ENCODE results near the gene ATP7B. TPM values are rescaled to one million over a fixed set of nuclear protein-coding genes. Genes with fewer than 3 reads are reported as not detected.
"Not testable (repeated sequence)": the region's sequence is repeated elsewhere in the genome, so short reads cannot be mapped to it uniquely, and the experiment has no call there.

The ATP7B gene
- total and polyA plus RNA-seq, 2 experiments from 2014 or later: 2.2 to 12.8 TPM

GRCh38 chr13:51988988-51989618 lies 22.1 kb downstream of the ATP7B start (continued):
- no peak for TF ChIP-seq ZNF462 (CRISPR knock-in tag; IDR thresholded peaks at IDR 0.05)
- TF ChIP-seq ETS1 (IDR thresholded peaks at IDR 0.05): no peak
- no peak for TF ChIP-seq CREB1 (CRISPR knock-in tag; IDR thresholded peaks at IDR 0.05; ENCODE audit: low read depth)
- no peak for TF ChIP-seq POLR2AphosphoS5 (IDR thresholded peaks at IDR 0.05; ENCODE audit: low read depth)
- TF ChIP-seq EZH2 (IDR thresholded peaks at IDR 0.05; ENCODE audit: low read depth, unreplicated experiment): no peak
- no peak for TF ChIP-seq ZNF331 (CRISPR knock-in tag; IDR thresholded peaks at IDR 0.05; ENCODE audit: low read depth)
- no peak for TF ChIP-seq NANOG (IDR thresholded peaks at IDR 0.05; ENCODE audit: borderline replicate concordance)
- no peak for TF ChIP-seq ZNF114 (CRISPR knock-in tag; IDR thresholded peaks at IDR 0.05)

DNA sequence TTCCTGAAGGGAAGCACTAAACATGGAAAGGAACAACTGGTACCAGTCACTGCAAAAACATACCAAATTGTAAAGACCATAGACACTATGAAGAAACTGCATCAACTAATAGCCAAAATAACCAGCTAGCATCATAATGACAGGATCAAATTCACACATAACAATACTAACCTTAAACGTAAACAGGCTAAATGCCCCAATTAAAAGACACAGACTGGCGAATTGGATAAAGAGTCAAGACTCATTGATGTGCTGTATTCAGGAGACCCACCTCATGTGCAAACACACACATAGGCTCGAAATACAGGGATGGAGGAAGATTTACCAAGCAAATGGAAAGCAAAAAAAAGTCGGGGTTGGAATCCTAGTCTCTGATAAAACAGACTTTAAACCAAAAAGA lies 26.3 kb downstream of the ATP7B start:
- not testable (repeated sequence) for H3K4me3 ChIP-seq; H3K4me2 ChIP-seq; H3K27me3 ChIP-seq (ENCODE audit: insufficient read depth); H3K27me3 Mint-ChIP-seq (ENCODE audit: insufficient read depth, low read depth, poor library complexity); H2AFZ ChIP-seq; H3F3A ChIP-seq (replicated peaks; ENCODE audit: low read depth); H4K20me1 ChIP-seq (replicated peaks; ENCODE audit: insufficient read depth); H3K27ac ChIP-seq (ENCODE audit: low read depth); DNase-seq (ENCODE audit: low spot score); H3K27ac Mint-ChIP-seq; H3K4me1 ChIP-seq (ENCODE audit: insufficient read depth); H3K4me3 Mint-ChIP-seq; H3K4me1 Mint-ChIP-seq; H3K79me2 ChIP-seq (replicated peaks; ENCODE audit: insufficient read depth); ATAC-seq; H3K9me2 ChIP-seq (ENCODE audit: insufficient read depth); H3K36me3 Mint-ChIP-seq (ENCODE audit: low read depth); H3K36me3 ChIP-seq (ENCODE audit: insufficient read depth); H3K9me3 Mint-ChIP-seq

DNA sequence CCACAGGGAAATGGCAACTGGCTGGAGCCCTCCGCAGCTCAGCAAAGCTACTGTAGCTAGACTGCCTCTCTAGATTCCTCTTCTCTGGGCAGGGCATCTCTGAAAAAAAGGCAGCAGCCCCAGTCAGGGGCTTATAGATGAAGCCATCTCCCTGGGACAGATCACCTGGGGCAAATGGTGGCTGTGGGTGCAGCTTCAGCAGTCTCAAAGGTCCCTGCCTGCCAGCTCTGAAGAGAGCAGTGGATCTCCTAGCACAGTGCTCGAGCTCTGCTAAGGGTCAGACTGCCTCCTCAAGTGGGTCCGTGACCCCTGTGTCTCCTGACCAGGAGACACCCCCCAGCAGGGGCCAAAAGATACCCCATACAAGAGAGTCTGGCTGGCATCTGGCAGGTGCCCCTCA lies 28.0 kb downstream of the ATP7B start:
- H2AFZ ChIP-seq; H3K27me3 ChIP-seq (ENCODE audit: insufficient read depth); H3K36me3 ChIP-seq (ENCODE audit: insufficient read depth); ATAC-seq; H3K79me2 ChIP-seq (replicated peaks; ENCODE audit: insufficient read depth); H3K4me2 ChIP-seq; H3K27me3 Mint-ChIP-seq (ENCODE audit: insufficient read depth, low read depth, poor library complexity); H3K4me3 Mint-ChIP-seq; H3K4me3 ChIP-seq; H3K9me3 Mint-ChIP-seq; H3K36me3 Mint-ChIP-seq (ENCODE audit: low read depth); H3K9me2 ChIP-seq (ENCODE audit: insufficient read depth); H3F3A ChIP-seq (replicated peaks; ENCODE audit: low read depth); H3K4me1 ChIP-seq (ENCODE audit: insufficient read depth); H3K27ac ChIP-seq (ENCODE audit: low read depth); DNase-seq (ENCODE audit: low spot score); H4K20me1 ChIP-seq (replicated peaks; ENCODE audit: insufficient read depth); H3K4me1 Mint-ChIP-seq; H3K27ac Mint-ChIP-seq: not testable (repeated sequence)
